CD4-positive, alpha-beta T cell treated with Interferon gamma for 1 hour (primary cell): ENCODE results near the gene MAGOHB.
"Not testable (repeated sequence)": the region's sequence is repeated elsewhere in the genome, so short reads cannot be mapped to it uniquely, and the experiment has no call there.

Experiments
- DNase-seq: peaks from one replicate; pipeline ENCODE4 v3.0.0-alpha.2; 2020

The MAGOHB gene

GRCh38 chr12:10611258-10611657, 2.2 kb downstream of the MAGOHB start:
- not testable (repeated sequence) for DNase-seq

- DNase-seq = no peak
Measured at GRCh38 chr12:10610188-10610587, 3.2 kb downstream of the MAGOHB start.

GRCh38 chr12:10607885-10608458, 5.4 kb downstream of the MAGOHB start:
- no peak for DNase-seq

- DNase-seq = no peak
Measured at GRCh38 chr12:10601860-10602259, 11.5 kb downstream of the MAGOHB start.

- DNase-seq = no peak
Measured at GRCh38 chr12:10600988-10601387, 12.4 kb downstream of the MAGOHB start.

- no peak for DNase-seq
Measured at GRCh38 chr12:10595881-10596280, 17.5 kb downstream of the MAGOHB start.

- DNase-seq = no peak
Measured at GRCh38 chr12:10590966-10591365, 22.4 kb downstream of the MAGOHB start.

GRCh38 chr12:10584415-10584814, 29.0 kb downstream of the MAGOHB start:
- no peak for DNase-seq

- no peak for DNase-seq
Measured at GRCh38 chr12:10582704-10583103, 30.7 kb downstream of the MAGOHB start.

GRCh38 chr12:10582133-10582532, 31.3 kb downstream of the MAGOHB start:
- DNase-seq = not testable (repeated sequence)

- no peak for DNase-seq
Measured at GRCh38 chr12:10574307-10574706, 39.1 kb downstream of the MAGOHB start.

- DNase-seq = not testable (repeated sequence)
Measured at GRCh38 chr12:10572021-10572490, 41.4 kb downstream of the MAGOHB start.

- DNase-seq = no peak
Measured at GRCh38 chr12:10571141-10571540, 42.3 kb downstream of the MAGOHB start.

GRCh38 chr12:10567813-10568212, 45.6 kb downstream of the MAGOHB start:
- no peak for DNase-seq

GRCh38 chr12:10563966-10564365, 49.4 kb downstream of the MAGOHB start:
- no peak for DNase-seq

GRCh38 chr12:10563002-10563401, 50.4 kb downstream of the MAGOHB start:
- no peak for DNase-seq

- DNase-seq = no peak
Measured at GRCh38 chr12:10562306-10562933, 51.0 kb downstream of the MAGOHB start.

GRCh38 chr12:10559244-10559643, 54.2 kb downstream of the MAGOHB start:
- peak; percentile 57 for DNase-seq

GRCh38 chr12:10558789-10559188, 54.6 kb downstream of the MAGOHB start:
- no peak for DNase-seq

- no peak for DNase-seq
Measured at GRCh38 chr12:10558301-10558700, 55.1 kb downstream of the MAGOHB start.

GRCh38 chr12:10557766-10558165, 55.6 kb downstream of the MAGOHB start:
- DNase-seq = no peak

GRCh38 chr12:10557329-10557728, 56.1 kb downstream of the MAGOHB start:
- no peak for DNase-seq

GRCh38 chr12:10554756-10555481, 58.5 kb downstream of the MAGOHB start:
- DNase-seq = peak; percentile 49

GRCh38 chr12:10554228-10554755, 59.1 kb downstream of the MAGOHB start:
- DNase-seq = peak; percentile 42
